Fibroblast of skin of back (primary cell): ENCODE results near the gene PAK1.
A peak's percentile ranks its signal among the peaks of the same experiment; 100 is the strongest.

Experiments used
- DNase-seq: peaks from one replicate; pipeline ENCODE4 v3.0.0-alpha.2; 2013

The PAK1 gene

DNA sequence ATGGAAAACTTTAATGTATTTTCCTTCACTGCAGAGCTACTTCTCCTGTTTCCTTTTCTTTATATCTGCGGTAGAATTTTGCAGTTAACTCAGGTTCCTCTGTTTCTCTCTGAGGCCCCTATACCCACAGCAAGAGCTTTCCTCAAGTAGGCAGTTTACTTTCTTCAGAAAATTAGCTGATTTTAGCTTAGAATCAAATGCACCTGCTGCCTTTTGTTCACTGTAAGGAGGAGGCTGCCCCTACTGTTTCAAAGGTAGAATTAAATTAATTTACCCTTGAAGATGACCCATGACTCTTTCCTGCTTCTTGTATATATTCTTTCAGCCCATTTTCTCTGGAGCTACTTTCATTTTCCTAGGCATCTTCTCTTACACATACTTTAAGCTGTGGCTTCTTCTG, 103.7 kb downstream of the PAK1 start:
- no peak for DNase-seq

DNA sequence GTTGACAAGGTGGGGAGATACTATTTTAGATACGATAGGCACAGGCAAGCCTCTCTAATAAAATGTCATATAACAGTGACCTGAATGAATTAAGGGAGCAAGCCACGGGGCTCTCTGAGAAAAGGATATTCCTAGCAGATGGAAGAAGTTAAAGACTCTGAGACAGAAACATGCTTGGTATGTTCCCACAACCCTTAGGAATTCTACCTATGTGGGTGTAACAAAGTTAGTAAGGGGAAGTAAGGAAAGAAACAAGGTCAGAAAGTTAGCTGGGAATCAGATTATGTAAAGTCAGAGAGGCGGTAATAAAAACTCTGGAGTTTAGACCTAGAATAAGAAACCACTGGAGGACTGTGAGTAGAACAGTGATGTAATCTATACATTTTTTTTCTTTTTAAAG, 112.7 kb downstream of the PAK1 start:
- peak; percentile 79 for DNase-seq

DNA sequence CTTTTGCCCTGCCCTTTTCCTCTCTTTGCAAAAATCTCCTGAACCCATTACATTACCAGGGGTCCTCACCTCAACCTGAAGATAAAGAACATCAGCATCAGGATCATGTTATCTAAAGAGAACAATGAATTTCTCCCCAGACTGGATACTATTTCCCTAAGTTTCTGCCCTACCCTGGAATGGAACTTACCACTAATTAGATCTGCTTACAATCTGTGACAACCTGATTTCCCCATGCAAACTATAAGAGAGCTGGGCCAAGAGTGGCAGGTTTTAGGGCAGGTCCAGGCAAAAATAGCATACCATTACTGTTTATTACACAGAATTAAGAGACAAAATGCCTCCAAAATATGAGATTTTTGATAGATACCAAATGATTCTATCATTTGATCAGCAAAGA, 114.4 kb downstream of the PAK1 start:
- no peak for DNase-seq

GRCh38 chr11:77353131-77353530, 120.8 kb downstream of the PAK1 start:
- DNase-seq: no peak

- no peak for DNase-seq
Observed at GRCh38 chr11:77351281-77351886, 122.5 kb downstream of the PAK1 start.

DNA sequence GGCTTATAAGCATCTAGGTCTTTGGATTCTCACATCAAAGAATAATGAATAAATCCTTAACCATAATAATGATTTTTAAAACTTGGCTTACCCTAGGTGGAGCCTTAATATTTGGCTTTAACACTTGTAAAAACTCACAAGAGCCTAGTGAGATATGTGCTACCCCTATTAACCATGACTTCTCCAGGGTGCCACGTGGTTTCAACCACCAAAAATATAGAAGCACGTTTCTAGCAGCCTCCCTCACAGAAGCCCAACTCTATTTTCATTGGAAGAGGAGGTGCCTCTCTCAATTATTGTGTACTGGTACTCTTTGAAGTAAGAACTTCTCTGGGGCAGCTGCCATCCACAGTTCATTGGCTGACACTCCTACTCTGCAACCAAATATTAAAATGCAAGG, 125.9 kb downstream of the PAK1 start:
- DNase-seq: no peak

- peak; percentile 92 for DNase-seq
Observed at GRCh38 chr11:77346906-77347603, 126.8 kb downstream of the PAK1 start.

DNA sequence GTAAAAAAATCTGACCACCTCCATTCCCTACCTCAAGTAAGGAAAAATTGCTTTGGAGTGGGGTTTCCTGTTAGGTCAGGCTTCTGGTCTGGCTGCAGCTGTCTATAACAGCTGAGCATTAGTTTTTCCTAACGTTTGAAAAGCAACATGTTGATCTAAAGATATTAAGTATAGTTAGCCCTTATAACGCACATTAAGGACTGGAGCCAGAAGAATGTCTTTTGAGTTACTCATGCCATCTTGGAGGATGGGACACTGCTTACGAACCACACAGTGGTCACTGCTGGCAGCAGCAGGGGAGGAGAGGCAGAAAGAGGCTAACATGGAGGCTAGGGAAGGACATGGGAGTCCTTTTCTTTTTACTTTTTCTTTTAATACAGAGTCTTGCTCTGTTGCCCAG, 128.3 kb downstream of the PAK1 start:
- peak; percentile 77 for DNase-seq

DNA sequence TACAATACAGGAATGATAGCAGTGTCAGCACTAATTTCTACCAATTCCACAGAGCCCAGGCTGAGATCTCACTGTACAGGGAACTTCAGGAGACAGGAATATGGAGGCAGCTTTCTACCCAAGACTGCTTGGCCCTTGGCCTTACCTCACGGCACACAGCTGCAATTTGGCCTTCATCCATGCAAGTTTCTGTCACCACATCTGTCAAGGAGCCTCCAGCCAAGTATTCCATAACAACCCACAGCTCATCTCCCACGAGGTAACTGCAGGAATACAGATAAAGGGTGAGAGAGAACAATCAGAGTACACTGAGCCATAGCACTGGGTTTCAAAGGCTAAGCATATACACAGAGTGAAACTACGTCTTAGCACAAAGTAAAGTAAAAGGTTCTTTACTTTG, 133.4 kb downstream of the PAK1 start:
- no peak for DNase-seq

DNA sequence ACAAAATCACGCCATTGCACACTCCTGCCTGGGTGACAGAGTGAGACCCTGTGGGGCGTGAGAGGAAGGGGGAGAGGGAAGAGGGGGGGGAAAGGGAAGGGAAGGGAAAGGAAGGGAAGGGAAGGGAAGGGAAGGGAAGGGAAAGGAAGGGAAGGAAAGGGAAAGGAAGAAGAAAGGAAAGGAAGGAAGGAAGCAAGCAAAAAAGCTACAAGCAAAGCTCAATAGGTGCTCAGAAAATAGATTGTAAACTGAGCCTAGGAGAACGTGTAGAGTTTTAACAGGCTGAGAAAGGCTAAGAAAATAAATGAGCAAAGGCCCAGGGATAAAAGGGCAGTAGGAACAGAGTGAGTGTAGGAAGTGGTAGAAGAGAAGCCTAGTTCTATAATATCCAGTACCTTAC, 141.6 kb downstream of the PAK1 start:
- no peak for DNase-seq

- no peak for DNase-seq
Observed at GRCh38 chr11:77325159-77325558, 148.7 kb downstream of the PAK1 start.

GRCh38 chr11:77324508-77324907, 149.4 kb downstream of the PAK1 start:
- no peak for DNase-seq

- DNase-seq: no peak
Observed at GRCh38 chr11:77322926-77323590, 150.8 kb downstream of the PAK1 start.

DNA sequence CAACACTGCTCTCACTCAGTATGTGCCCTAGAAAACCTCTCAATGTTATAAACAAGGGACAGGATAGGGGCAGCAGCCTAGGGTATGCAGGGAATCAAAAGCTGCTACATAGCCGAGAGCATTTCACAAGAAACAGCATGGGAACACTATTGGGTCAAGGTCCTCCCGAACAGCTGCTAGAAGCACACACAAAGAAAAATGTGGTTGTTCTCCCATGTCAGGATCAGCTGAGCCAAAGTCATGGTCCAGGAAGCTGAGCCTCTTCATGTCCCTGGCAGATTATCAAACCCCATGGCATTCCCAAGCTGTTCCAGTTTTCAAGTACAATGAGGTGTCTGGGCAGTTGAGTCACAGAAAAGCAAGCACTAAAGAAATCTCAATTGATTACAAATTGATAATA, 151.4 kb downstream of the PAK1 start:
- DNase-seq: peak; percentile 26

- DNase-seq: peak; percentile 4
Observed at GRCh38 chr11:77320351-77320750, 153.5 kb downstream of the PAK1 start.

GRCh38 chr11:77318600-77318999, 155.3 kb downstream of the PAK1 start:
- no peak for DNase-seq

DNA sequence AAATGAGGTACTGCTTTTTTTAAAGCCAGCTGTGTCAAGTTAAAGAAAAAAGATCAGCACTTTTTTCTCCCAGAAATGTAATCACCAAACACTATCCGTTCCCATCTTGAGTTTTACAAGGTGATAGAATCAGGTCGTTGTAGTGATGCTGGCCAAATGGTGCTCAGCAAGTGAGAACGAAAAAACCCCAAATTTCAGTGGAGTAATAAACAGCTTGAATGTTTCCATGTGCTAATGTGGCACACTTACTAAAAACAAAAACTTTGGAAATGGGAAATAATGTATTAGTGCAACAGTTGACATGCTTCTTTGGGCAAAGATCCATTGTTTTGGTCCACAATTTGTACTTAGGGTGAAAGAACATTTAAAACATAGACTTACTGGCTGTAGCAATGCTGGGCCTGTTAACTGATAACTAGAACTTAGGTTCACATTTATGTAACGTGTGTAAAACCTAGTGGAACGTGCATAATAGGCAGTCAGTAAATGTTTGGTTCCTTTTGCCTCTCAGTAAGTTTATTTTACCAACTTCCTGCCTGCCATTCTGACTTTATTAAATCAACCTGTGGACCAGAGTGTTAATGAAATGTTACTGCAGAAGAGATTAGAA, 157.1 kb downstream of the PAK1 start:
- DNase-seq: no peak

DNA sequence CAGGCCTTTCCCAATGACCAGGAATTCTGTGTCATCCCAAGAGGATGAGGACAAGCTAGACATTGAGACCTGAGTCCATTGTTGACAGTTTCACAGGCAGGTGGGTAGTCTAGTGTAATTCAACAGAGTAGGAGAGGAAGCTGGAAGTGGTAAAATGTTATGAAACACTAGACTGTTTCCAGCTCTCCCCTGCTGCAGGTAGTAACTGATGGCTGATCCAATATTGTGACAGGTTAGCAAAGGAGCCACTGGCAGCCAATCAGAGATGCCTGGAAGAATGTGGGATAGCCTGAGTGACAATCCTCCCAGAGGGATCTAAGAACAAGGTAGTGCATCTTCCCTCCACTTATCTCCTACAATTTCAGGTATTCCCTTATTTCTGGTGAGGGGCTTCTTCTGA, 161.8 kb downstream of the PAK1 start:
- DNase-seq: no peak

DNA sequence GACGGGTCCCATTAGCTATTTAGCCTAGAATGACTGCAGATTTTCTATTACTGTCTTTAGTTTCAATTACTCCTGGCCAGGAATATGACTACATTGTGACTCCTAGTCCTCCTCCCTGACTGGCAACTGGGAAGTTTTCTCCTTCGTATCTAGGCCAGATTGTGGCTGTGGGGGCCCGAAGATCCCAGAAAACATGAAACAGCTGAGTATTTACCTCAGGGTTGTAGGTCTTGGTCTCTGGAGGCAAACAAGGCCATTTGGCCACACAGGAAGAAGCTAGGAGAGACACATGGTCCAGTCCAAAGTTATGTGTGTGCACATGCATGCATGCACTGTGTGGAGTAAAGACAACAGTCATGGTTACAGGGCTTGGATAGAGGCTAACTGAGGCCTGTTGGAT, 162.2 kb downstream of the PAK1 start:
- no peak for DNase-seq

GRCh38 chr11:77310721-77311120, 163.2 kb downstream of the PAK1 start:
- DNase-seq: no peak

DNA sequence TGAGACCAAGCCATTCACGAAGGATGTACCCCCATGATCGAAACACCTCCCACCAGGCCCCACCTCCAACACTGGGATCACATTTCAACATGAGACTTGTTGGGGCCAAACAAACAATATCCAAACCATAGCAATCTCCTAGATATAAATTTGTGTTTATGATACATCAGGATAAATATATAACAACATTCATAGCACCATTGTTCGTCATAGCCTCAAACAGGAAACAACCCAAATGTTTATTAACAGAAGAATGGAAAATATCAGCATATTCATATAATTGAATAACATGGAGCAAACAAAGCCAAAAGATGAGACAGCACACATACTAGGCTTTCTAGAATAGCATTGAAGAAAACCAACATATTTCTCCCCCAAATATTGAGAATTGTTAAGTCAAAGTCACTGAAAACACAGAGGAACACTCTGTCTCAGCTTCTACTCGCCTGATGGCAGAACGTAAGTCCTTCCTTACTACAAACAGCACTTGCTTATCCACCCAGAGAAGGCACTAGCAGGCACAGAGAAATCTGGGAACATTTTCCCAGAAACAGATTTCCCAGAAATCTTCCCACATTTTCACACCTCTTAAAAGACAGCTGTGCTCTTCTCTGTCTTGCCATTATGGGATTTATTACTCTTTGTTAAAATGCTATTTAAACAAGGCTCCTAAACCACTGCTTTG, 164.4 kb downstream of the PAK1 start:
- DNase-seq: no peak

DNA sequence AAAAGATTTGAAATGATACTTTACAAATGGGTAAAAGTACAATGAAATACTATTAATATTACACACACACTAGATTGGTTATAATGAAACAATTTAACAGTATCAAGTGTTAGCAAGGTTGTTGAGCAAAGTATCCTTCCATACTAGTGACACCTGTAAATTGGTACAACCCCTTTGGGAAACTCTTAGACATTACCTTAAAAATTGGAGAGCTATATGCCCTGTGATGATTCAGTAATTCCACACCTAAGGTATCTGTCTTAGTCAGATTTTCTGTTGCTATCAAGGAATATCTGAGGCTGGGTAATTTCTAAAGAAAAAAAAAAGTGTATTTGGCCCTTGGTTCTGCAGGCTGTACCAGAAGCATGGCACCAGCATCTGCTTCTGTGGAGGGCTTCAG, 165.1 kb downstream of the PAK1 start:
- DNase-seq: no peak

GRCh38 chr11:77303328-77303727, 170.6 kb downstream of the PAK1 start:
- no peak for DNase-seq
